ENCODE data around the gene DNAJC13.

GRCh38 chr3:132569580-132569979 is 152.3 kb downstream of the DNAJC13 start:
- TF ChIP-seq SNAI2 (CRISPR knock-in tag; IDR thresholded peaks at IDR 0.05) (no peak), ZFP30 (CRISPR knock-in tag; IDR thresholded peaks at IDR 0.05) (no peak), OSR1 (CRISPR knock-in tag; IDR thresholded peaks at IDR 0.05) (no peak), CREB5 (CRISPR knock-in tag; IDR thresholded peaks at IDR 0.05; ENCODE audit: low read depth) (no peak), TOX (CRISPR knock-in tag; IDR thresholded peaks at IDR 0.05; ENCODE audit: borderline replicate concordance) (no peak), ZNF70 (CRISPR knock-in tag; IDR thresholded peaks at IDR 0.05) (no peak), TCF4 (CRISPR knock-in tag; IDR thresholded peaks at IDR 0.05; ENCODE audit: borderline replicate concordance) (no peak), RARB (CRISPR knock-in tag; IDR thresholded peaks at IDR 0.05) (no peak), ZFP3 (CRISPR knock-in tag; IDR thresholded peaks at IDR 0.05) (no peak), CSRNP3 (CRISPR knock-in tag; IDR thresholded peaks at IDR 0.05) (no peak), PPARA (CRISPR knock-in tag; IDR thresholded peaks at IDR 0.05; ENCODE audit: borderline replicate concordance) (no peak), TSHZ2 (CRISPR knock-in tag; IDR thresholded peaks at IDR 0.05) (no peak), PATZ1 (CRISPR knock-in tag; IDR thresholded peaks at IDR 0.05; ENCODE audit: borderline replicate concordance) (no peak), ZNF565 (CRISPR knock-in tag; conservative IDR thresholded peaks at IDR 0.05; ENCODE audit: low read depth) (no peak)
